ENCODE measurements around the gene DSCAM. TPM values are rescaled to one million over a fixed set of nuclear protein-coding genes. Genes with fewer than 3 reads are reported as not detected.

The DSCAM gene
- total and polyA plus RNA-seq, 10 of the 15 experiments (the other 5 are each of a cell fraction or from before 2014, with no cell fraction given): not detected

DNA sequence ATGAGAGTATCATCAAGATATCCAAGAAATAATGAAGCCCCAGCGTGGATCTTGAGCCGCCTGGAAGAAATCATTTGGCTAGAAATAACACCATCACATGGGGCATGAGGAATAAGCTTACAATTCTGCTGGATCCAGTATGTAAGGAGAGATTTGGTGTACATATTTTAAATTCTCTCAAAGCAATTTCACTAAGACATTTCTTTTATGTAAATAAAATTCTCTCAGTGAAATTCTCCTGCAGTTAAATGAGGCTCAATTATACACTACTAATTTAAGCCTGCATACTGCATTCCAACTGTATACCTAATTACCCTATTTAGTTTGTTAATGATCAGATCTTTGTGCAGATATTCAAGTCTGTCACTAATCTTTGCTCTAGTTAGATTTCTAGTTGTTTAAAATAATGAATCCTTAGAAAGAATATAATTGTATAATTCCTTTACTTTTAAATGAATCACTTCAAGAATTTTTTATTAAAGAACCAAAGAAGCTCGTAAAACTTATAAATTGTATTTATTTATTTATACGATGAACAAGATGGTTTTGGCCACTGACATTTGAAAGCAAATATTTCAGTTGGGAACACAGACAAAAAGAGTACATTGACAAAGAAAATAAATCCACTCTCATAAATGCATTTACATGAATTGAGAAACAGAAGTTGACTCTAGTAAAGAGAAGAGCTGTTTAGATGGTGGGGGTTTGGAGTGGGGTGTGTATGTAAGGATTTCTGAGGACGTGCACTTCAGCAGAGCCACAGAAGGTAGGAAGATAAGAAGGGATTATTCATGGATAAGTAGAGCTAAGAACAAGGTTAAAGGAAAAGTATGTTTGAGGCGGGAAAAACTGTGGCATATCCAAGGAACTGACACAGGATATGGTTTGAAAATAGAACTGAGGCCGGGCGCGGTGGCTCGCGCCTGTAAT lies 466.8 kb downstream of the DSCAM start:
- in situ Hi-C loops (cut with MboI) (no loop called here), intact Hi-C loops (cut with micrococcal nuclease; ENCODE audit: unreplicated experiment) (no loop called here)
- RAD21 ChIA-PET (ENCODE audit: unreplicated experiment): no interaction called here
- Histone ChIP-seq H3K4me1 (ENCODE audit: control insufficient read depth, insufficient read depth, low read length) (no peaks in the 10 kb centered on the region), H3K9ac (ENCODE audit: control insufficient read depth, insufficient read depth, low read length) (no peak overlapping the region), H3K79me2 (ENCODE audit: control insufficient read depth, insufficient read depth, low read length) (no peaks in the 10 kb centered on the region), H4K20me1 (ENCODE audit: control insufficient read depth, insufficient read depth) (no peaks in the 10 kb centered on the region), H2AFZ (ENCODE audit: control insufficient read depth, low read depth, low read length) (no peak overlapping the region), H3K9me3 (replicated peaks; ENCODE audit: control insufficient read depth, insufficient read depth, low read length) (no peaks in the 10 kb centered on the region; the same call in 2 of the 3 replicates), H3K27ac (ENCODE audit: control insufficient read depth, insufficient read depth) (no peak overlapping the region), H3K36me3 (ENCODE audit: control insufficient read depth in 2 of 2, insufficient read depth in 2 of 2, low read length in 1 of 2) (no peaks in the 10 kb centered on the region), H3K27me3 (replicated peaks in 1 of 2; ENCODE audit: control insufficient read depth in 2 of 2, insufficient read depth in 2 of 2, low read length in 1 of 2) (no peaks in the 10 kb centered on the region), H3K4me3 (no peak overlapping the region), H3K4me2 (ENCODE audit: control insufficient read depth, insufficient read depth) (no peak overlapping the region)
- no peak for TF ChIP-seq CREM (IDR thresholded peaks at IDR 0.05; ENCODE audit: low read depth)
- no TSS peak for BruUV-seq (replicated peaks)
- POLR2A ChIA-PET: no interaction called here
- SMC1A ChIA-PET (ENCODE audit: uncharacterized antibody, unreplicated experiment): no interaction called here
- DNase-seq (ENCODE audit: low read depth, low spot score): no peak
- ATAC-seq: no peak
- CTCF ChIA-PET: no interaction called here
- WGBS (ENCODE audit: insufficient coverage, insufficient replicate concordance, low lambda C conversion rate, missing lambda C conversion rate): 50% methylated on average over 11 of the region's 11 CpGs
- no peak for FAIRE-seq

DNA sequence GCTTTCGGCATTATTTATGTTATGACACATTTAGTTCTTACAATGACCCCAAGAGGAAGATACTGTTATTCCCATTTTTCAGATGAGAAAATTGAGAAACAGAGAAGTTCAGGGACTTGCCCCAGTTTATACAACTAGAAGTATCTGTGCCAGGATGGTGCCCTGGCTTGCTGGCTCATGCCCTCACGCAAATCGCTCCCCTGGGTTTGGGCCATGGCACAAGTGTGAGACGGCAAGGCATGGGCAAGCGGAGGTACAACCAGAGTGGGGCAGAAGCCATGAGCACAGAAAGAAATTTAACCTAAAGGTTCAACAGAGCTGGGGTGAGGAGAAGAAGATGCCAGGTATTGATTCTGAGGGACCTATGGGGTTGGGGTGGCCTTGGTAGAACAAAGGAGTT lies 469.8 kb downstream of the DSCAM start:
- no peaks in the 10 kb centered on the region for H3K9me3 ChIP-seq (replicated peaks; ENCODE audit: control insufficient read depth, insufficient read depth, low read length)
- ATAC-seq (no peak), DNase-seq (ENCODE audit: low read depth, low spot score) (no peak), FAIRE-seq (no peak)
- no peak overlapping the region for H3K27ac ChIP-seq (ENCODE audit: control insufficient read depth, insufficient read depth)
- no peaks in the 10 kb centered on the region for H4K20me1 ChIP-seq (ENCODE audit: control insufficient read depth, insufficient read depth)
- POLR2A ChIA-PET: no interaction called here
- no peaks in the 10 kb centered on the region for H3K36me3 ChIP-seq (ENCODE audit: control insufficient read depth in 2 of 2, insufficient read depth in 2 of 2, low read length in 1 of 2)
- no peak overlapping the region for H3K4me2 ChIP-seq (ENCODE audit: control insufficient read depth, insufficient read depth)
- intact Hi-C loops (cut with micrococcal nuclease; ENCODE audit: unreplicated experiment): no loop called here
- TF ChIP-seq ZBED1 (IDR thresholded peaks at IDR 0.05; ENCODE audit: borderline replicate concordance) (no peak), RBBP5 (conservative IDR thresholded peaks at IDR 0.05) (no peak), ZSCAN29 (IDR thresholded peaks at IDR 0.05) (no peak)
- SMC1A ChIA-PET (ENCODE audit: uncharacterized antibody, unreplicated experiment): no interaction called here
- H3K27me3 ChIP-seq (replicated peaks in 1 of 2; ENCODE audit: control insufficient read depth in 2 of 2, insufficient read depth in 2 of 2, low read length in 1 of 2): no peaks in the 10 kb centered on the region
- H3K79me2 ChIP-seq (ENCODE audit: control insufficient read depth, insufficient read depth, low read length): no peaks in the 10 kb centered on the region
- no peaks in the 10 kb centered on the region for H3K4me1 ChIP-seq (ENCODE audit: control insufficient read depth, insufficient read depth, low read length)
- WGBS (ENCODE audit: insufficient coverage, insufficient replicate concordance, low lambda C conversion rate, missing lambda C conversion rate): 34% methylated on average over 5 of the region's 5 CpGs
- CTCF ChIA-PET: no interaction called here
- no peak overlapping the region for H3K4me3 ChIP-seq
- in situ Hi-C loops (cut with MboI): no loop called here
- RAD21 ChIA-PET (ENCODE audit: unreplicated experiment): no interaction called here
- H3K9ac ChIP-seq (ENCODE audit: control insufficient read depth, insufficient read depth, low read length): no peak overlapping the region
- no TSS peak for BruUV-seq (replicated peaks)
- H2AFZ ChIP-seq (ENCODE audit: control insufficient read depth, low read depth, low read length): no peak overlapping the region

Measured in GM12878 (cell line).